ENCODE measurements around the gene FHIT. TPM values are rescaled to one million over a fixed set of nuclear protein-coding genes. Genes with fewer than 3 reads are reported as not detected.

Gene FHIT
- total and polyA plus RNA-seq, 11 donors, result 4.2 to 26.8 (median 16.5) TPM

DNA sequence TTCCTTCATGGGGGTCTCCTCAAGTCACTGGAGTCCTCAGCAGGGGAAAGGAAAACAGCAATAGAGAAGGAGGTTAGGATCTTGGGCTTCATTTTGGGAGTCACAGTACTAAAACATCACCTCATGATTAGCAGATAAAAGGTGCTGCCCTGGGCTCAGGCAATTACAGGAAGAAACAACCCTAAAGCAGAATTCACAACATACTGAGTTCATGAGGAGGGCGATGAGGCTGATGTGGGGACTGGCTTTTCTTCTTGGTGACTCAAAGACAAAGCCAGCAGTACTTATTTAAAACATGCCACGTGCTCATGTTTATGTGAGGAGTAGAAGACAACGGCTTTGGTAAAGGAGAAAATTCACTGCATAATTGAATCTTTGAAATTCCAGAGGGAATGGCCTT lies 1379.1 kb downstream of the FHIT start:
- Histone ChIP-seq H3K9me3 (no peaks in the 10 kb centered on the region), H3K4me1 (peaks cover 0 to 9% (median 0%) of the 10 kb centered on the region in 12 donors), H3K36me3 (no peaks in the 10 kb centered on the region), H3K4me3 (no peak overlapping the region), H3K27ac (no peak overlapping the region), H3K27me3 (no peaks in the 10 kb centered on the region)
- ATAC-seq, result no peak
- intact Hi-C loops (cut with DNase I), result no loop called here
- no peak for TF ChIP-seq POLR2A (IDR thresholded peaks at IDR 0.05)
- TF ChIP-seq, protein P1, sequence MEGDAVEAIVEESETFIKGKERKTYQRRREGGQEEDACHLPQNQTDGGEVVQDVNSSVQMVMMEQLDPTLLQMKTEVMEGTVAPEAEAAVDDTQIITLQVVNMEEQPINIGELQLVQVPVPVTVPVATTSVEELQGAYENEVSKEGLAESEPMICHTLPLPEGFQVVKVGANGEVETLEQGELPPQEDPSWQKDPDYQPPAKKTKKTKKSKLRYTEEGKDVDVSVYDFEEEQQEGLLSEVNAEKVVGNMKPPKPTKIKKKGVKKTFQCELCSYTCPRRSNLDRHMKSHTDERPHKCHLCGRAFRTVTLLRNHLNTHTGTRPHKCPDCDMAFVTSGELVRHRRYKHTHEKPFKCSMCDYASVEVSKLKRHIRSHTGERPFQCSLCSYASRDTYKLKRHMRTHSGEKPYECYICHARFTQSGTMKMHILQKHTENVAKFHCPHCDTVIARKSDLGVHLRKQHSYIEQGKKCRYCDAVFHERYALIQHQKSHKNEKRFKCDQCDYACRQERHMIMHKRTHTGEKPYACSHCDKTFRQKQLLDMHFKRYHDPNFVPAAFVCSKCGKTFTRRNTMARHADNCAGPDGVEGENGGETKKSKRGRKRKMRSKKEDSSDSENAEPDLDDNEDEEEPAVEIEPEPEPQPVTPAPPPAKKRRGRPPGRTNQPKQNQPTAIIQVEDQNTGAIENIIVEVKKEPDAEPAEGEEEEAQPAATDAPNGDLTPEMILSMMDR (IDR thresholded peaks at IDR 0.05), result no peak
- no peak for DNase-seq
- WGBS, 4 donors, result 70 to 81% (median 79%) methylated on average over 3 of the region's 3 CpGs

DNA sequence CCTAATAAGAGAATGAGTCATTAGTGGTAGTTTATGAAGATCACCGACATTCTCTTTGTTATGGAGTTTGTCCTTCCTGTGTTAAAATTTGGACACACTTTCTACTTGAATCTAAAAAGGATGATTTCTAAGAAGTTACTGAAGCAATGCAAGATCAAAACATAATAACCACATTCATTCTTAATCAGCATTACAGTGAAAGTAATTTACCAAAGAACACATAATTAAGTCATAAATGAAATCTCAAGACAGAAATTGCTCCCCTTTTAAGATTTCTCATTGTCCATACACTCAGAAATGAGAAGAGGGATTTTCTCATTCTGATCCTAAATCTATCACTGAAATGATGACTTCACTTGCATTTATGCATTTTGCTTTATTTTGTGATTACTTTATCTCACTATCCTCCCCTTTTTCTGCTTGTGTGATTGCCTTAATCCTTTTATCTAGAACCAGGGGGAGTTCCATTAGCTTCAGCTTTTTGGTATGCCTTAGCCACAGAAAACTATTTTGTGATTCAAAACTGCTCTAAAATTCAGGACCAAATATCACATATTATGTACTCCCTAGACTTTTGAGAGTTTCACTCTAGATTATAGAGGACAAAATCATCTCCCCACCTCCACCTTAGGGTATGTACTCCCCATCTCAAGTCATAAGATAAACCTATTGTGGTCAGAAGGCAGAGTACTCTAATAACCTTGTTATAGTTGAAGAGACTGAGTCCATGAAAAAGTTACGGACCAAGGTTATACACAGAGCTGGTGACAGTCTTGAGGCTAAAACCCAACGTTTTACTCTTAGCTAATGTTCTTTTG lies 1383.9 kb downstream of the FHIT start:
- TF ChIP-seq POLR2A (IDR thresholded peaks at IDR 0.05), result no peak
- H3K9me3 ChIP-seq, result no peaks in the 10 kb centered on the region
- H3K4me3 ChIP-seq, result no peak overlapping the region
- intact Hi-C loops (cut with DNase I), result no loop called here
- no peaks in the 10 kb centered on the region for H3K36me3 ChIP-seq
- H3K27ac ChIP-seq, result no peak overlapping the region
- H3K27me3 ChIP-seq, result no peaks in the 10 kb centered on the region
- ATAC-seq (no peak), DNase-seq (no peak)
- 67 to 75% (median 69%) methylated on average over 3 of the region's 3 CpGs for WGBS, 4 donors
- no peaks in the 10 kb centered on the region for H3K4me1 ChIP-seq

DNA sequence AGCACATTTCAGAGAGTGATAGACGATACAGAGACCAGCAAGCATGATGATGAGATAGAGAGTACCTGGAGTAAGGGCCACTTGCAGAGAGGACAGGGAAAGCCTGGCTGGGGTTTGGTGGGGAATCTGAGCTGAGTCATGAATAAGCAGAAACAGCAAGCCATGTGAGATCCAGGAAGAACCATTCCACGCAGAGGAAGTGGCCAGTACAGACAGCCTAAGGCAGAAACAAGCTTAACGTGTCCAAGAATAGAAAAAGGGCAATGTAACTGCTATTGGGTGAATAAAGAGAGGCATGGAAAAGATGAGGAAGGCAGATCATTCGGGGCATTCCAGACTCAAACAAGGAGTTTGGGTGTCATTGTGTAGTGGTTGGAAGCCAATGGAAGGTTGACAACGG lies 1385.2 kb downstream of the FHIT start:
- Histone ChIP-seq H3K27me3 (no peaks in the 10 kb centered on the region), H3K4me3 (no peak overlapping the region), H3K27ac (no peak overlapping the region), H3K9me3 (no peaks in the 10 kb centered on the region), H3K4me1 (no peaks in the 10 kb centered on the region), H3K36me3 (no peaks in the 10 kb centered on the region)
- no peak for TF ChIP-seq POLR2A (IDR thresholded peaks at IDR 0.05)
- TF ChIP-seq, protein P1 (IDR thresholded peaks at IDR 0.05), result no peak
- peak in 1 of 4 donors; percentile 76 for ATAC-seq
- 65 to 76% (median 69%) methylated on average over 5 of the region's 5 CpGs for WGBS, 4 donors
- intact Hi-C loops (cut with DNase I), result no loop called here
- no peak for DNase-seq

DNA sequence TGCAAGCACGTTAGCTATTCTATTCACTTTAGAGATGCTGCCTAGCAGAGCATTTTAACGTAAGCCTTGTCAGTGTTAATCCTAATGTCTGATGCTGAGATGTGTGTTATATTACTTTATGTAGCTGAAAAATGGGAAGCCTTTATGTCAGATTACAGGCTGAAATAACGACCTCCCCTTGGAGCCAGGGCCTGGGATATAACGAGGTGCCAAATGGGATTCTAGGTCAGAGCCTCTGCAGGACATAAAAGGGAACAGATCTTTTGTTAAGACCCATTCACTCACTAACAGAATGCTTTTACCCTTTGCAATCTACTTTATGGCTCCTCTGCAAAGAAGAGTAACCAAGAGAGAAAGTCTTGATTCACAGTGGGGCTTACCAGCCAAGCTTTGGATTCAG lies 1385.9 kb downstream of the FHIT start:
- Histone ChIP-seq H3K9me3 (no peaks in the 10 kb centered on the region), H3K36me3 (no peaks in the 10 kb centered on the region), H3K27me3 (no peaks in the 10 kb centered on the region), H3K4me1 (no peaks in the 10 kb centered on the region), H3K27ac (no peak overlapping the region), H3K4me3 (no peak overlapping the region)
- TF ChIP-seq POLR2A (IDR thresholded peaks at IDR 0.05), result no peak
- TF ChIP-seq, protein P1 (IDR thresholded peaks at IDR 0.05), result no peak
- intact Hi-C loops (cut with DNase I), result no loop called here
- DNase-seq (no peak), ATAC-seq (no peak)
- WGBS, 4 donors, result 75 to 80% (median 77%) methylated on average over 4 of the region's 4 CpGs
